ENCODE measurements around the gene PLXNB1. TPM values are rescaled to one million over a fixed set of nuclear protein-coding genes. Genes with fewer than 3 reads are reported as not detected.

The PLXNB1 gene
- total and polyA plus RNA-seq, 10 of the 15 experiments (the other 5 are each of a cell fraction or from before 2014, with no cell fraction given) = 0.18 to 15.1 (median 5.3) TPM

- TF ChIP-seq POLR2AphosphoS5 (IDR thresholded peaks at IDR 0.05; ENCODE audit: low read length) (no peak), NKRF (conservative IDR thresholded peaks at IDR 0.05) (no peak), MEF2B (IDR thresholded peaks at IDR 0.05; ENCODE audit: partially characterized antibody, poor library complexity, severe bottlenecking) (no peak)
These were observed 3.4 kb downstream of the PLXNB1 start (continued) for GRCh38 chr3:48426401-48426909.

GRCh38 chr3:48425281-48425812 is 4.5 kb downstream of the PLXNB1 start:
- in situ Hi-C loops (cut with MboI) = no loop called here
- intact Hi-C loops (cut with micrococcal nuclease; ENCODE audit: unreplicated experiment) = no loop called here
- WGBS (ENCODE audit: insufficient coverage, insufficient replicate concordance, low lambda C conversion rate, missing lambda C conversion rate) = 60% methylated on average over 13 of the region's 13 CpGs
- Histone ChIP-seq H3K4me3 (no peak overlapping the region), H3K9ac (ENCODE audit: control insufficient read depth, insufficient read depth, low read length) (no peak overlapping the region), H3K4me2 (ENCODE audit: control insufficient read depth, insufficient read depth) (no peak overlapping the region), H3K36me3 (ENCODE audit: control insufficient read depth in 2 of 2, insufficient read depth in 2 of 2, low read length in 1 of 2) (no peaks in the 10 kb centered on the region), H3K79me2 (ENCODE audit: control insufficient read depth, insufficient read depth, low read length) (no peaks in the 10 kb centered on the region), H3K4me1 (ENCODE audit: control insufficient read depth, insufficient read depth, low read length) (peaks cover 16% of the 10 kb centered on the region), H3K27me3 (replicated peaks in 1 of 2; ENCODE audit: control insufficient read depth in 2 of 2, insufficient read depth in 2 of 2, low read length in 1 of 2) (no peaks in the 10 kb centered on the region), H3K27ac (ENCODE audit: control insufficient read depth, insufficient read depth) (no peak overlapping the region), H3K9me3 (replicated peaks; ENCODE audit: control insufficient read depth, insufficient read depth, low read length) (no peaks in the 10 kb centered on the region), H4K20me1 (ENCODE audit: control insufficient read depth, insufficient read depth) (no peaks in the 10 kb centered on the region), H2AFZ (ENCODE audit: control insufficient read depth, low read depth, low read length) (no peak overlapping the region)
- ChIA-PET RAD21 (ENCODE audit: unreplicated experiment) (interaction anchor here (1.2 to 3.9 kb wide), 2 partner anchors 11 to 24 kb away, joined by 7 to 16 read pairs; no protein-coding TSS in a partner anchor), CTCF (interaction anchor here (2.9 kb wide), 1 partner anchor 11 kb away, joined by 25 read pairs; no protein-coding TSS in a partner anchor), POLR2A (no interaction called here), SMC1A (ENCODE audit: uncharacterized antibody, unreplicated experiment) (no interaction called here)
- DNase-seq (ENCODE audit: low read depth, low spot score) (no peak), ATAC-seq (no peak), FAIRE-seq (no peak)
- no TSS peak for BruUV-seq (replicated peaks)
- TF ChIP-seq POLR2AphosphoS2 (IDR thresholded peaks at IDR 0.05; ENCODE audit: low read depth, low read length) (no peak), USF1 (IDR thresholded peaks at IDR 0.05; ENCODE audit: borderline replicate concordance, extremely low read length, insufficient read depth, low read depth, low read length) (no peak), GABPA (IDR thresholded peaks at IDR 0.05; ENCODE audit: low read depth) (no peak), ELK1 (IDR thresholded peaks at IDR 0.05; ENCODE audit: low read depth, low read length) (no peak), ZNF207 (IDR thresholded peaks at IDR 0.05; ENCODE audit: borderline replicate concordance) (no peak), SREBF1 (IDR thresholded peaks at IDR 0.05; ENCODE audit: low read length) (no peak), TCF12 (IDR thresholded peaks at IDR 0.05; ENCODE audit: low read depth, low read length) (no peak), ZBTB33 (IDR thresholded peaks at IDR 0.05) (no peak), SMAD5 (IDR thresholded peaks at IDR 0.05; ENCODE audit: low read depth) (no peak), ESRRA (IDR thresholded peaks at IDR 0.05; ENCODE audit: low read length) (no peak), NR2C1 (IDR thresholded peaks at IDR 0.05) (no peak), PAX5 (IDR thresholded peaks at IDR 0.05; ENCODE audit: borderline replicate concordance, low read depth, low read length) (no peak)
